GM10266 (cell line): ENCODE results near the gene ZEB2.

ENCODE experiments used
- DNase-seq: peaks from one replicate; pipeline ENCODE4 v3.0.0; 2012; ENCODE audit errors: extremely low spot score
- CTCF ChIP-seq: IDR thresholded peaks from 2 replicates; pipeline ENCODE4 v1.5.1; 2012; ENCODE audit warnings: mild to moderate bottlenecking, low read depth; ENCODE audit not compliant: control insufficient read depth, insufficient read depth; ENCODE audit errors: missing control alignments

The ZEB2 gene

GRCh38 chr2:144346229-144346628, 173.7 kb downstream of the ZEB2 start:
- TF ChIP-seq CTCF: no peak
- no peak for DNase-seq

GRCh38 chr2:144343145-144343544, 176.8 kb downstream of the ZEB2 start:
- DNase-seq: no peak

GRCh38 chr2:144341538-144341937, 178.4 kb downstream of the ZEB2 start:
- TF ChIP-seq CTCF: no peak
- DNase-seq: no peak

More at GRCh38 chr2:144343145-144343544, 176.8 kb downstream of the ZEB2 start:
- TF ChIP-seq CTCF: no peak

GRCh38 chr2:144339048-144339447, 180.9 kb downstream of the ZEB2 start:
- DNase-seq: no peak
- TF ChIP-seq CTCF: no peak

GRCh38 chr2:144334551-144334950, 185.4 kb downstream of the ZEB2 start:
- TF ChIP-seq CTCF: no peak
- no peak for DNase-seq
